NCI-H1930 (cell line): ENCODE data around the gene IKZF3.

Experiments
- DNase-seq, 2 experiments: peaks; one replicate each; lab custom pipeline; 2025; lab: John Stamatoyannopoulos, UW

IKZF3 gene

GRCh38 chr17:39814497-39814896 lies 49.6 kb downstream of the IKZF3 start:
- DNase-seq: no peak

DNA sequence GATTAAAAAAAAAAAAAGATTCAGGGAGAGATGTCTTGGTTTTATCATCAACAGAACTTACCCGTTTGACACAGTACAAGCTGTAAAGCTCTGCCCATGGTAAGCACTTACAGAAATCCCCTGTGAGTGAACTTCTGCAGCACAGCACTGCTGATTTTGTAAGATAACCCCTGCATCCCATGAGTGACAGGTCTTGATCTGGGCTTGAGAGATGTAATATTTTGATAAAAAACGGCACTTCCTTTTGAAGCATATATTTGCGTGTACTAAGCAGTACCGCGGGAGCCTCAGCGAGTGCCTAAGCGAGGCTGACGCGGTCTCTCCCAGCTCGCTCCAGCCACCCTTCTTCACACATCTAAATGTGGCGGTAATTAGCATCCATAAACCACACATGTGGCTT lies 50.5 kb downstream of the IKZF3 start:
- DNase-seq: no peak

DNA sequence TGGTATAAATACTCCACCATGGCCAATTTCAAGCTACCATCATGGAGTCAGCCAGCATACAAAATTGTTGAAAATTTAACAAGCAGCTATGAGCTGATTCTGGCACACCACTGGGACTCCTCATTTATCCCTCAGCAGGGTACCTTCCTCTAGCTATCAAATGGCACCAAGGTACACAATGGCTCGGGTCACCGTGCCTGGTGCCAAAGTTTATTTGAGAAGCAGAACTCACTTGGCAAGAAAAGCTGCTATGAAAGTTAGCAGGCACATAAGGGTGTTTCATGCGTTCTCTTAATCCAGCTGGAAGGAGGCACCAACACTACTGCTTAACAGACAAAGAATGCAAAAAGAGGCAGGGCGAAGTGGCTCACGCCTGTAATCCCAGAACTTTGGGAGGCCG lies 51.6 kb downstream of the IKZF3 start:
- DNase-seq: no peak

GRCh38 chr17:39810939-39811728 lies 53.0 kb downstream of the IKZF3 start:
- no peak for DNase-seq

DNA sequence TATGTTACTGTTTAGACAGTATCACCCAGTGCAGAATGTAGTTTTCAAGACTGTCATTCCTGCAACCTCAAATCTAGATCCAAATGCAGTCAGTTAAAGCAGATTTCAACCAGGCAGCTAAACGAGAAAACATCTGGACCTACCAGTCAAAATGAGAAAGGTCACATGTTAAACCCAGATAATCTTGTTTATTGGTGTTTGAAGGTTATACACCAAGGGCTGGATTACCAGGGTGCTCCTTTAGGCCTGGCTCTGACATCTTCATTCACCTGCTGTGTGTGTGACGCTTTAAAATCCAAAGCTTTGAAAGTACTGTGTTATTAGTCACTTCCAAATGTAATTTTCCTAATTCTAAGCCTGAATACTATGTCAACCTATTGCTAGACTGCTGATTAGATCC lies 54.9 kb downstream of the IKZF3 start:
- no peak for DNase-seq

- DNase-seq: no peak
These were observed 55.6 kb downstream of the IKZF3 start for GRCh38 chr17:39808409-39808997.

- no peak for DNase-seq
These were observed 59.3 kb downstream of the IKZF3 start for GRCh38 chr17:39804839-39805238.

DNA sequence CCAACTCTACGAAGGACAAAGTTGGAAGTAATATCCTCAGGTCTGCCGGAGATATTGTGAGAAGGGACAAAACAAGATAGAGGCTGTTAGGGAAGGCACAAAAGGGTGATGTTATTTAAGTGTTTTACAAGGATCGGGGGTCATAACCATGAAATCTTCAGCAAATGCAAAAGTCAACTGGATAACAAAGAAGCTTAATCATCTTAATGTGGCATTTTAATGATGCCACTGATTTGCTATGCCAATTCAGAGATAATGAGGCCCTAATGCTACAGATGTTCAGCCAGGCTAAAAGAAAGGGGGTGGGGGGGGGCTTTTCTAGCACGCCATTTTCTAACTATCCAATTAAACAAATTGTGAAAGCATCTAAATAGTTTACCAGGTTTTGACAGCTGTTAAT lies 63.1 kb downstream of the IKZF3 start:
- peak; percentile 38 to 68 for DNase-seq

- peak; percentile 50 to 75 for DNase-seq
These were observed 63.6 kb downstream of the IKZF3 start for GRCh38 chr17:39800540-39800939.

GRCh38 chr17:39799395-39799794 lies 64.7 kb downstream of the IKZF3 start:
- no peak for DNase-seq

- DNase-seq: no peak
These were observed 69.7 kb downstream of the IKZF3 start for GRCh38 chr17:39794249-39794970.

DNA sequence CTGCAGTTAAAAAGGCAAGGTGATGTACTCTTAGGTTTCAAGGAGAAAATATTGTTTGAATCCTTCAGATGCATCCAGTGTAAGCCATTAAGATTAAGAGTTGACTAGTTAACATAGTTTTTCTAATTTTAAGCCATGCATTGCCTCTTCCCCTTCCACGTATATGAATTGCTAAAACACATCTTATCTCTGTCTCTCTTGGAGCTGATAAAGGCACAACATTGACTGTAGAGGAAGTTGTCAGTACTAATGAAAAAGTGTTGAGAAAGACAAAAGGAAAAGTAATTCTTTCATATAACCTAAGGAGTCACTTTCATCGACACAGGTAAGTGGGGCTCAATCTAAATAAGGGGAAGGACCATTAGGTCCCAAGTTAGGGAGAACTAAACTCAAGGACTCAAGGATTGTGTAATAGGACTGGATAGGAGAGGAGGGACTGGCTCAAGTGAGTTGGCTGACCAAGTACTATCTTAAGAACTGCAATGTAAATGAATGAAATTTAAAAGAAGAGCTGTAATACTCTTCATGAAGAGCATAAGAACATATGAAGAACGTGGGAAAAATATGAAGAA lies 70.7 kb downstream of the IKZF3 start:
- DNase-seq: no peak

DNA sequence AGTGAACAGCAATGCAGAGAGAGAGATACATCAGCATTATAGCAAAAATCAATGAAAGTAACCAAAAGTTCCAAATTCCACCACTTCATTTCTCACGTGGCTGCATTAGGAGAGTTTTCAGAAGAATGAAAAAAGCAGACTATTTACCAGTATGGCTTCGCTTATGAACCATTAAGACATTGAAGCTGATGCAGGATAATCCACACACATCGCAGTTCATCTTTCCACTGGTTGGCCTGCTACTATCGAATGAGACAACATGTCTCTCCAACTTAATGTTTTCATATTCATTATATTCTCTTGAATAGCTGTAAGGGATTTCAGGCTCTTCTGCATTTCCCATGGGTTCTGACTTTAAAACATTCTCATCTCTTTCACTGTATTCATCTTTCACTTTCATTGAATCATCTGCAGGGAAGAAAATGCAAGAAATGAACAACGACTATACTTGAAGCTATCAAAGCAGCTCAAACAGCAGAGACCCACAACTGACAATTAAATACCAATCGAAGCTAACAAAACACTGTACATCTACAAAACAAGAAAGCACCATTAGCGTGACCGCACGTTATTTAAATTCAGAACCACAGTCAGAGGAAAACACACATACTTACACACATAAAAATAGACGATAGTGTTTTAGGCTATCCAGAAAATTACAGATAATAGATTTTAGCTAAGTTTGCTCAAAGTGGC lies 71.4 kb downstream of the IKZF3 start:
- DNase-seq: no peak

- DNase-seq: no peak
These were observed 72.8 kb downstream of the IKZF3 start for GRCh38 chr17:39791111-39791992.

- DNase-seq: no peak
These were observed 76.2 kb downstream of the IKZF3 start for GRCh38 chr17:39787743-39788484.

- peak in 1 of 2 experiments; percentile 38 for DNase-seq
These were observed 77.1 kb downstream of the IKZF3 start for GRCh38 chr17:39787041-39787440.

DNA sequence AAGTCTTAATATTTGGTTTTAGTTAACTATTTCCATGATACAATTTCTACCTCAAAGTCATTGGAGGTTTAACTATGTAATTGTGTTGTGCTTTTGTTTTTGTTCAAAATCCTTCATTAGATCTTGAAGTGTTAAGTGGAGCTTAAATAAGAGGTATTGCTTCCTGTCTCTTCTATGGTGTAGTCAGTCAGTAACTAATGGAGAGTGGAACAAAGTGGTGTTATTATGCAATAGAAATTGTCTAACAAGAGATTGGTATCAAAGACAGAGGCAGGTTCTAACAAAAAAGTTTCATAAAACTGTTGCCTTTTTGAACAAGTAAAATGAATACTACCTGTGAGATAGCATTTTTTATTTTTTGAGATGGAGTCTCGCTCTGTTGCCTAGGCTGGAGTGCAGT lies 81.1 kb downstream of the IKZF3 start:
- DNase-seq: no peak

DNA sequence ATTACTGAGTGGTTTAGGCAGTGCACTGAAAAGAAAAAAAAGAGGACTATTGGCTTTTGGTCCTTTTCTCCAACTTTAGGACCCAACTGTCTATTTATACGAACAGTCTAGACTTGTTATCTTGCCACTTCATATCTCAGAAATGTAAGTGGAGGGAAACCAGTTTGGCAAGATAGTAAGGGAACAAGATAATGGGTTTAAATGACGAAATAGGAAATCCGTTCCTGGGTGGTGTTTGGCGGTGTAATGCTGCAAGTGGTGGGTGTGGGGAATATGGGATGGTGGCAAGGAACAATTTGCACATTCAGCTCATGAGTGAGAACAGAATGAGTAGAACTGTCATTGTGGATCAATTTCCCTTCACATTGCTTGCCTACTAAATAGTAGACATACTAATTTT lies 81.6 kb downstream of the IKZF3 start:
- no peak for DNase-seq

GRCh38 chr17:39781861-39782213 lies 82.3 kb downstream of the IKZF3 start:
- DNase-seq: no peak

- DNase-seq: no peak
These were observed 82.9 kb downstream of the IKZF3 start for GRCh38 chr17:39781031-39781860.
